GM18951 (cell line): Measurements from ENCODE around the gene MIGA2.

Experiments used
- POLR2A ChIP-seq: IDR thresholded peaks from 4 replicates; pipeline ENCODE4 v1.6.1; 2011; ENCODE audit warnings: mild to moderate bottlenecking; ENCODE audit not compliant: insufficient read length, insufficient read depth; ENCODE audit errors: extremely low read depth
- in situ Hi-C: fragments of 300-500 bp; cut with MboI; formaldehyde crosslinking; loops from one replicate; pipeline ENCODE4 v1.12.0; 2022; ENCODE audit warnings: low sequenced_read_pairs, mixed read lengths, inconsistent platforms; ENCODE audit not compliant: unreplicated experiment

Gene MIGA2

DNA sequence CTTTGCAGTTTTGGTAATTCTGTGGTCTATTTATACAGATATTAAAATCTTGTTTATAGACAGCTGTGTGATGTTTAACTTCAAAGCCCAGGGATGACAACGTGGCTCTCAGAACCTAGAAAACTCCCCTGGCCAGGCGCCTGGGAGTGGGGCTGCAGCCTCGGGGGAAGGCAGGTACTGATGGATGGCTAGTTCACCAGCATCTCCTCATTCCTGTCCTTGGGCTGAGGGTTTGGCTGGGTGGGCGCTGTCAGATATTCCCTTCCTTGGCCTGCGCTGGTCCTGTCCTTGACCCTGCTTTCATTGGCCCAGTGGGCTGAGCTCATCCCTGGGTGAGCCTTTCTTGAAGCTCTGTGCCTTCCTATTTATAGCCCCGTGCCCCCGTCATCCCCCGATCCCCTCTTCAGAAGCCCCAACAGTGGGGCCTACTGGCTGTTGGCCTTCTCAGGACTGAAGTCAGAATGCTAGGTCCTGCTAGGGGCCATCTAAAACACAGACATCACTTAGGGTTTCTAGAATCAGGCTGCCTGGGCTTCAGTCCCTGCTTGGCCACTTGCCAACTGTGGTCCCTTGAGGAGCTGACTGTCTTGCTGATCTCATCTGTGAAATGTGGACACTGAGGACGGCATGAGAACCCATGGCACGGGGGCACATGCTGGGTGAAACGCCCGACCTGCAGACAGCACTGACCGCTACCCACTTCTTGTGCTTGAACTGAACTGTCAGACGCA is 29.2 kb upstream of the MIGA2 start:
- no peak for TF ChIP-seq POLR2A
- in situ Hi-C loops = no loop called here

DNA sequence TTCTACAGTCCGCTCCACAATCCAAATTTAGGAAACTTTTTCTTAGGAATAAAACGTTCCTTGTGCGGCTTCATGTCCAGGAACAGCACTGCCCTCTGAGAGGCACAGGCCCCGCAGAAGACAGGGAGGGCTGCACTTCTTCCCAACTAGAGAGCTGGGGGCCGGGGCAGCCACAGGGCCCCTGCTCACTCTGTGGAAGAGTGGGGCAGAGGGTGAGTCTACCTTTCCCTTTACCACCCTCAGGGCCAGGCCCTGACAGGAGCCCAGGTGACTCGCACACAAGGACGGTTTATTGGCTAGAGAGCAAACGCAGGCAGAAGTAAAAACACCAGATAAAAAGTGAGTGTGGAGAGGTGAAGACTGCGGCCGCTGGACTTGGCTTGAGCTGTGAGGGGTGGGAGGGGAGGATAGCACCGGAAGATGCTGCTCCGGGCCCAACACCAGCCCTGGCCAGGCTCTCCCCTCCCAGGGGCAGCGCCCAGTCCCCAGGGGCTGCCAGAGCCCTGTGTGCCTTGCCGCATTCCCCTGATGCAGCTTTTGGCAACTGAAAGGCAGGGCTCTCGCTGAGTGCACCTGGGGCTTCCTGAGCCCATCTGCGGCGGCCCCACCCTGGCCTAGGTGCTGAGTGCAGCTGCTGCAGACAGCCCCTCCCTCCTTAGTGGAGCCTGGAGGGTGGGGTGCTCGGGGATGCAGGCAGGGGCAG is 28.5 kb upstream of the MIGA2 start:
- TF ChIP-seq POLR2A = peak; percentile 16
- in situ Hi-C loops = no loop called here

DNA sequence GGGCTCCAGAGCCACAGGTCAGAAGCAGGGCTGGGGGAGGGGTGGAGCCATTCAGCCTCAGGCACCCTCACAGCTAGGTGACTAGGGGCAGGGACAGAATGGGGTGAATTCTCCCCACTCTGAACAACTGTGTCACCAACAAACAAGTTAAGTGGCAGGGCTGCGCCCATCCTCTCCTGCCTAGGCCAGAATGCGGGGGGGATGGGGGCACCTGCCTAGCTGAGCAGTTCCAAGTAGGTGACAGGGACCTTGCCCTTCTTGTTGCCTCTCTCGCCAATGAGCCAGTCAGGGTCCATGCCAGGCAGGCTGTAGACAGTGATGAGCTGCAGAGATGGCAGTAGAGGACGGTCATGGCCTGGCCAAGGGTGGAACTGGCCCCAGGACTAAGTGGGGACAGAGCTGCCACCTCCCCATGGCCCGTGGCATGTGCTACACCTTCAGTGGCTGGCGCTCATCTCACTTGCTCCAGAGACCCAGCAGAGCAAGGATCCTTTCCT is 27.9 kb upstream of the MIGA2 start:
- TF ChIP-seq POLR2A = no peak
- in situ Hi-C loops = no loop called here

DNA sequence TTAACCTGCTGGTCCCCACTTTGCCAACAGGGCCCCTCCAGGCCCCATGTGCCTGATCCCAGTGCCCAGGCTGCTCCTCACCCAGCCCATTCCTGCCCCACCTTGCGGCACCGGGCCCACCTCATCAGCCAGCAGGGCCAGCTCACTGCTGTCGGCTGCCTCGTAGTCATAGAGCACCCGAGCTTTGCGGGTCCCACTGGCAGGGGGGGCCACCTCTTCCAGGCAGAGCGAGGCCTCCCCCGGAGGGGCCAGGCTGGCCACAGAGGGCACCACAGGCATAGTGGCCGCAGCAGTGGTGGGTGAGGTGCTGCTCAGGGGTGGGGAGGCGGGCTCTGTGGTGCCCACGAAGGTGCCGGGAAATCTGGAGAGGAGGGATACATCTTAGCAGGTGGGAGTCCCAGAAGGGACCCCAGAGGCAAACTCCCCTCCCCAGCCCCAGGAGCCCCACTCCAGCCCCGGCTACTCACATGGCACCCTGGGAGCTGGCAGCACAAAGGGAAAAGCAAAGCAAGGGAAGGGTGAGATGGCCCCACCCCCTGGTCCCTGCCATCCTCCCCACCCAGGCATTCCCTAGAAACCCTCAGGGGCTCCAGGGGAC is 27.3 kb upstream of the MIGA2 start:
- no peak for TF ChIP-seq POLR2A
- in situ Hi-C loops = no loop called here

DNA sequence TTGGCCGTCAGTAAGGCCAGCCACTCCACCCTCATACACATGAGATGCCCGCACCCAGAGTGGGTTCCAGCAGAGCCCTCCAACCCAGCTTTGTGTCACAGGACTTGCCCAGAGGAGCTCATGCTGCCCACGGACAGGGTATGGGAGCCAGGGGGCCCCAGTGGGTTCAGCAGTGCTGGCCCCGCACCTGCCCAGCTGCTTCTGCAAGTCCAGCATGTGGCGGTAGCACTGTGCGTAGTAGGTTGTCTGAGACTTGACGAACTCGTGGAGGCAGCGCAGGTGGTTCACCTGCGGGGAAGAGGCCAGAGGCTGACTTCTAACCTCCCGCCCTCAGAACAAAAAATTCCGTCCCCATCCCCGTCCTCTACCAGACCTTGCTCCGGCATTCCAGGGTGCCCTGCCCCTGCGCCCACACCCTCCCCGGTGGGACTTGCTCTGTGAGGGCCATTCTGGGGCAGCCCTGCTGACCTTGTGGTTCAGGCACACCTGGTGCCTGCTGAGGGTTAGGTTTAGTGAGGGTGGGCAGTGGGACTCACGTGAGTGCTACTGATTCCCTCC is 26.8 kb upstream of the MIGA2 start:
- in situ Hi-C loops = no loop called here
- no peak for TF ChIP-seq POLR2A

DNA sequence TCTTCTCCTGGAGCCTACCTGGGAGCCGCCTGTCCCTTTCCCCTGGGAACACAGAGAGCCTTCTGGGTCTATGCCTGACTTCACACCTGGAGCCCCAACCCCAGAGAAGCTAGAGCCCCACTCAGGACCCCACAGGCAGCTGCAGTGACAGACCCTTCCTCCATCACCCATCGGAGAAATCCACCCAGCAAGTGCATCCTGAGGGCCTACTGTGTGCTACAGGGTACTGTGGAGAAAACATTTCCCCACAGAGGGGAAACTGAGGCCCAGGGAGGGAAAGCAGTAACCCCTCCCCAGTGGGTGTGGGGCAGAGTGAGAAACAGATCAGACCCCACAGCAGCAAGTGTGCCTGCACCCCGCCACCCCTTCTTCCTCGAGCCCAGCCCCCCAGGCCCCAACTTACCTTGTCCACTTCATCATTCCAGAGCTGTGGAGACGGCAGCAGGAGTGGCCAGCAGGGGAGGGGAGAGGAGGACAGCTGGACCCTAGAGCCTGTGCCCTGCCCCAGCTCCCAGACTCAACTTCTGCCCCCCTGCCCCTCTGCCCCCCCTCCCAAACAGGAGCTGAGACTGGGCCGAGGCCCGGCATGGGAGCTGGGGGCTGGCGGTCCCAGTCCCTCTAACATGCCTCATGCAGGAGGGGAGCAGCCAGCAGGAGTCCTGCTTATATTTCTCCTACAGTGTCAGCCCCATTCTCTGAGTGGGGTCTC is 26.0 kb upstream of the MIGA2 start:
- in situ Hi-C loops = no loop called here
- no peak for TF ChIP-seq POLR2A

DNA sequence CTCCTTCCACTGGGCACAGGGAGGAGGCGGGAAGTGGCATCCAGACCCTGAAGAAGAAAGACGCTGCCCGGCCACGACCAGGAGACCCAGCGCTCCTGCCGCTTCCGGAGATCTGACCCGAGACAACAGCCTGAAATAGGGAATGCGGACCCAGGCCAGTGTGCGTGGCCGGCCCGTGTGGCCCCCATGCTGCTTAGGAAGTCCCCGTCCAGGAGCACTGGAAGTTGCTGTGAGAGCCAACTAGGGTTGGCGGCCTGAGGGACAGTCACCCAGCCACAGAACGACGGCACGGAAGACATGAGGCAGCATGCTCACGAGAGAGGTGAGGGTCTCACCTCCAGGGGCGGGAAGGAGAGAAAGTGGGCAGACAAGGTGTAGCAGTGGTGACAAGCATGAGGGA is 25.3 kb upstream of the MIGA2 start:
- in situ Hi-C loops = no loop called here
- no peak for TF ChIP-seq POLR2A

DNA sequence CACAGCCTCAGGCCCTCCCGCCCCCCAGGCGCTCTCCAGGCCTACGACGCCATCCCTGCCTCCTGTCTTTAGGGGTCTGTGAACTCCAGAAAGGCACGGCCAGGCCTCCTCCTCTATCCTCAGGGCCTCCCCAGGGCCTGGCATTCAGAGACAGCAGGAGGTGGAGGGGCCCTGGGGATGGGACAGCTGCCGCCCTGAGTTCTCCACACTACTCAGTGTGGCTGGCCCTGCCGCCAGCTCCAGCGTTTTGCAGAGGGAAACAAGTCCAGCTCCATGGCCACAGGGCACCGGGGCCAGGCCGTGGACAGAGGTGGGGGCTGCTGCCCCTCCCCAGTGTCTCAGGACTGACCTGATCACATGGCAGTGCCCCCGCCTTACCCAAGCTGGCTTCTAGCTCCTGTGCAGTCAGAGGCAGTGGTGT is 24.7 kb upstream of the MIGA2 start:
- in situ Hi-C loops = no loop called here
- TF ChIP-seq POLR2A = no peak

DNA sequence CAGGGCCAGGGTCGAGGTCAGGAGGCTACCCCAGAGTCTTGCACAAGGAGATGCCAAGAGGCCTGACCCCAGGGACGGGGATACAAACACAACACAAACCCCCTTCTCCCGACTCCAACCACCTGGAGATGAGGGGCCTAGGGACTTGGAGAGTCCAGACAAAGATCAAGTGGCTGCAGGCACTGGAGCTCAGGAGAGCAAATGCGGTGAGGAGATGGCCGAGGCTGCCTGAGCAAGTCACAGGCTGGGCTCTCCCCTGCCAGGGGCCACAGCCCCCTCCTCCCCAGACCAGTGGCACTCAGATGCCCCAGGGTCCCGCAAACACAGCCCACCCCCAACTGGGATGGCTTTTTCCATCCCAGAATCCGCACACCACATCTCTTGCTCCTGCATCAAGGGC is 24.1 kb upstream of the MIGA2 start:
- TF ChIP-seq POLR2A = no peak
- in situ Hi-C loops = no loop called here

DNA sequence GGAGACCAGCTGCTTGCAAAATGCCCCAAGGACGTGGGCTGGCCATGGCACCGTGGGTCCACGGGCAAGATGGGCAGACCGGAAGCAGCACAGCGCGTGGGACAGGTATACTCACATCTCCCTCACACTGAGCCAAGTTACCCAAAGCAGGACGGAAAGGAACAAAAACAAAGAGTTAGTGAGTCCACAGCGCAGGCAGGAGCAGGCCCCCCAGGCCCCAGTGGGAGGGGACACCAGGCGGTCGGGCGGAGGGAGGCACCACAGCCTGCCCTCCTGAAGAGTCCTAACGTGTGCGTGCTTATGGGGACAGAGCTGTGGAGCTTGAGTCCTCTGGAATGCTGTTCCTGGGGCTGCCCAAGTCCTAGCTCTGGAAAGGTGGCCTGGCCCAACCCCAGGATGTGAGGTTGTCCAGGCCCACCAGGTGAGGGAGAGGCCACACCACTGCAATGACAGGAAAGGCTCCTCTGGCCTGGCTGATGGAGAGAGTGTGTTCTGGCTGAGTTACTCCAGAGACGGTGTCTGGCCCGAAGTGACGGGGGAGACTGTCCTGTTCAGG is 23.5 kb upstream of the MIGA2 start:
- in situ Hi-C loops = no loop called here
- no peak for TF ChIP-seq POLR2A

DNA sequence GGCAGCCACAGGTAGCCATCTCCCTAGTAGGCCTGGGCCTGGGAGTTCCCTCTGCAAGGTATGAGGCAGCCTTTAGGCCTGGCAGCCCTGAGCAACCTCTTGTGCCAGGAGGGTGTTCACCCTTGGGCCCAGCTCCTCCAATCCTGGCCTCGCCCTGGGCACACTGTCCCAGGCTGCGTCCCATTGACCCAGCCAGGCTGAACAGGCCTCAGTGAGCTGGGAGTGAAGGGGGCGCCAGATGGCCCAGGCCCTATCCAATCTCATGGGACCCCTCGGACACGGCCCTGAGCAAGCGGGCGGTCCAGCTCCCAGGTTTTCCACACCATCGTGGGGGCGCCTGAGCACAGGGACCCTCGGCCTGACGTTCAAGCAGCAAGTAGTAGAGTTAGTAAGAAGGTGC is 22.8 kb upstream of the MIGA2 start:
- no peak for TF ChIP-seq POLR2A
- in situ Hi-C loops = no loop called here

DNA sequence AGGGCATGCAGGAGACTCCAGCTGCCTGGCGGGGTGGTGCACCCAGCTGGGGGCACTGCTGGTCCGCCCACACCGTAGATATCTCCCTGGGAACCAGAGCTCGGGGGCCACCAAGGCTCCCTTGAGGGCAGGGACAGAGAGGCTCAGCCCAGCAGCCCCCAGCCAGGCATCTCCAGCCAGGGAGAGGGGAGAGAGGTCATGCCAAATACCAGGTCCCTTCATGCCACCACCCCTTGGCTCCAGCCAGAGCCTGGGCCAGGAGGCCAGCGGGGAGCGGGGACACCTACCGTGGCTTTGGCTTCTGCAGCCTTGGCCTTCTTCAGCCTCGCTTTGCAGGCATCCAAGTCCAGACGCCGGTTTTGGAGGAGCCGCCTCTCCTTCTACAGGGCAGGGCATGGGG is 22.3 kb upstream of the MIGA2 start:
- in situ Hi-C loops = no loop called here
- no peak for TF ChIP-seq POLR2A

DNA sequence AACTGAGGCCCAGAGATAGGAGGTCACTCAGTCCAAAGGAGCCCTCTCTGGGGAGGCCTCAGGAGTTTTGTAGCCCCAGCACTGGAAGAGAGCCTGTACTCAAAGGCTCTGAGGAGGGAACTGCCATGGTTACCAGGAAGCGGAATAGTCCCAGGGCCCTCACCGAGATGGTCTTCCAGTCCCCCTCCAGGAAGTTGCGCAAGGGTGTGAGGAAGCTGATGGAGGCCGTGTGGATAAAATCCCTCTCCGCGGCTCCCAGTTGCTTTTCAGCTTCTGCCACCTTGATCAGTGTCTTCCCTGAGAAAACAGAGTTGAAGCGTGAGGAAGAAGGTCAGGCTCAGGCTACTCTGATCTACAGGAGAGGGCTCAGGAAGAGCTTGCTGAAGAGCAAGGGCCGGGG is 21.8 kb upstream of the MIGA2 start:
- TF ChIP-seq POLR2A = no peak
- in situ Hi-C loops = no loop called here
